PC-3 (cell line): ENCODE measurements around the gene SFT2D2. TPM values are rescaled to one million over a fixed set of nuclear protein-coding genes. Genes with fewer than 3 reads are reported as not detected.

ENCODE experiments used
- ATAC-seq: fragments of 200-7000 bp; cut with Tn5 transposase; 2 replicates; pipeline ENCODE4 v1.9.1; 2020; ENCODE audit warnings: mild to moderate bottlenecking, moderate library complexity
- BruUV-seq: library from RNA; stranded (reverse); fragments of 400-500 nt; replicated peaks from 2 replicates; lab custom pipeline; 2021; lab: Mats Ljungman, UMichigan
- CTCF ChIA-PET: fragments of 300-600 bp; sonication (Branson Sonifier 250); formaldehyde crosslinking; loops from one replicate; lab custom pipeline; 2022; ENCODE audit warnings: antibody characterized with exemption; lab: Charles Lee
- POLR2A ChIA-PET: fragments of 300-600 bp; sonication (Branson Sonifier 250); formaldehyde crosslinking; loops from one replicate; lab custom pipeline; 2022; ENCODE audit warnings: antibody characterized with exemption; ENCODE audit not compliant: unreplicated experiment; lab: Charles Lee
- DNase-seq: peaks from one replicate; pipeline ENCODE4 v3.0.0-alpha.2; 2015
- H2AFZ ChIP-seq: fragments of 300-600 bp; sonication (generic); 2 replicates; pipeline ENCODE4 v1.6.0; 2016; ENCODE audit warnings: antibody characterized with exemption, low read length
- H3F3A ChIP-seq: fragments of 300-600 bp; sonication (generic); one replicate; pipeline ENCODE4 v1.6.0; 2017; ENCODE audit warnings: antibody characterized with exemption, low read length, control low read depth, mild to moderate bottlenecking; ENCODE audit not compliant: unreplicated experiment
- H3K27ac ChIP-seq: fragments of 300-600 bp; sonication (generic); 2 replicates; pipeline ENCODE4 v1.5.1; 2016; ENCODE audit warnings: mild to moderate bottlenecking, low read length
- H3K27me3 ChIP-seq: fragments of 300-600 bp; sonication (generic); 2 replicates; pipeline ENCODE4 v1.6.1; 2016; ENCODE audit warnings: low read length, mixed read lengths
- H3K36me3 ChIP-seq: fragments of 300-600 bp; sonication (generic); 2 replicates; pipeline ENCODE4 v1.6.1; 2016; ENCODE audit warnings: low read depth, mixed run types, low read length, mixed read lengths
- H3K4me1 ChIP-seq: fragments of 300-600 bp; sonication (generic); 2 replicates; pipeline ENCODE4 v1.5.1; 2016; ENCODE audit warnings: low read length; ENCODE audit not compliant: insufficient read depth
- H3K4me2 ChIP-seq: fragments of 300-600 bp; sonication (generic); 2 replicates; pipeline ENCODE4 v1.6.0; 2016; ENCODE audit warnings: low read length
- H3K4me3 ChIP-seq: fragments of 300-600 bp; sonication (generic); 2 replicates; pipeline ENCODE4 v1.5.1; 2016; ENCODE audit warnings: mild to moderate bottlenecking, low read length, mixed read lengths
- H3K79me2 ChIP-seq: fragments of 300-600 bp; sonication (generic); 2 replicates; pipeline ENCODE4 v1.6.1; 2017; ENCODE audit warnings: low read length, mixed read lengths
- H3K9ac ChIP-seq: fragments of 300-600 bp; sonication (generic); 2 replicates; pipeline ENCODE4 v1.6.0; 2016; ENCODE audit warnings: mild to moderate bottlenecking, low read length
- H3K9me2 ChIP-seq: fragments of 300-600 bp; sonication (generic); replicated peaks from 2 replicates; pipeline ENCODE4 v1.6.1; 2016; ENCODE audit warnings: mixed run types, low read length, mixed read lengths
- H3K9me3 ChIP-seq: fragments of 300-600 bp; sonication (generic); 2 replicates; pipeline ENCODE4 v1.6.1; 2016; ENCODE audit warnings: low read length, mixed read lengths
- H4K20me1 ChIP-seq: fragments of 300-600 bp; sonication (generic); 2 replicates; pipeline ENCODE4 v1.6.1; 2016; ENCODE audit warnings: low read length, mixed read lengths
- EZH2 ChIP-seq: fragments of 300-600 bp; sonication (generic); IDR thresholded peaks from one replicate; pipeline ENCODE4 v1.6.1; 2017; ENCODE audit warnings: antibody characterized with exemption, mild to moderate bottlenecking, low read length; ENCODE audit not compliant: unreplicated experiment
- EZH2phosphoT487 ChIP-seq: fragments of 300-600 bp; sonication (generic); IDR thresholded peaks from 2 replicates; pipeline ENCODE4 v1.6.1; 2018; ENCODE audit warnings: mild to moderate bottlenecking, antibody characterized with exemption, low read length, borderline replicate concordance
- intact Hi-C: fragments of 100-400 bp; cut with micrococcal nuclease; formaldehyde crosslinking; loops from 2 replicates; pipeline ENCODE4 v1.9.0; 2023
- total RNA-seq: library from RNA; depleted of rRNA; stranded (reverse); fragments of >200 nt; gene quantifications from 2 replicates; pipeline ENCODE4 v1.2.3, GENCODE V29; 2014
- TF ChIP-seq, protein P1 (sequence below): fragments of 300-600 bp; sonication (generic); conservative IDR thresholded peaks from 2 replicates; pipeline ENCODE4 v1.5.1; 2017; ENCODE audit warnings: antibody characterized with exemption, low read depth, mild to moderate bottlenecking, low read length

The SFT2D2 gene
- total RNA-seq, 1 experiment from 2014 or later, result 38.7 TPM

GRCh38 chr1:168243636-168244212 lies 17.9 kb downstream of the SFT2D2 start:
- Histone ChIP-seq H3K9me2 (no peaks in the 10 kb centered on the region), H3K4me2 (no peak overlapping the region), H3K79me2 (no peaks in the 10 kb centered on the region), H3K4me1 (no peaks in the 10 kb centered on the region), H2AFZ (no peak overlapping the region), H3F3A (no peaks in the 10 kb centered on the region), H3K9ac (no peak overlapping the region), H3K36me3 (peaks cover 43% of the 10 kb centered on the region), H3K27ac (no peak overlapping the region), H3K9me3 (no peaks in the 10 kb centered on the region), H4K20me1 (no peaks in the 10 kb centered on the region), H3K27me3 (no peaks in the 10 kb centered on the region), H3K4me3 (no peak overlapping the region)
- intact Hi-C loops, result no loop called here
- ChIA-PET POLR2A (no interaction called here), CTCF (no interaction called here)
- no TSS peak for BruUV-seq
- DNase-seq (no peak), ATAC-seq (no peak)
- TF ChIP-seq EZH2, result no peak
- TF ChIP-seq, protein P1, sequence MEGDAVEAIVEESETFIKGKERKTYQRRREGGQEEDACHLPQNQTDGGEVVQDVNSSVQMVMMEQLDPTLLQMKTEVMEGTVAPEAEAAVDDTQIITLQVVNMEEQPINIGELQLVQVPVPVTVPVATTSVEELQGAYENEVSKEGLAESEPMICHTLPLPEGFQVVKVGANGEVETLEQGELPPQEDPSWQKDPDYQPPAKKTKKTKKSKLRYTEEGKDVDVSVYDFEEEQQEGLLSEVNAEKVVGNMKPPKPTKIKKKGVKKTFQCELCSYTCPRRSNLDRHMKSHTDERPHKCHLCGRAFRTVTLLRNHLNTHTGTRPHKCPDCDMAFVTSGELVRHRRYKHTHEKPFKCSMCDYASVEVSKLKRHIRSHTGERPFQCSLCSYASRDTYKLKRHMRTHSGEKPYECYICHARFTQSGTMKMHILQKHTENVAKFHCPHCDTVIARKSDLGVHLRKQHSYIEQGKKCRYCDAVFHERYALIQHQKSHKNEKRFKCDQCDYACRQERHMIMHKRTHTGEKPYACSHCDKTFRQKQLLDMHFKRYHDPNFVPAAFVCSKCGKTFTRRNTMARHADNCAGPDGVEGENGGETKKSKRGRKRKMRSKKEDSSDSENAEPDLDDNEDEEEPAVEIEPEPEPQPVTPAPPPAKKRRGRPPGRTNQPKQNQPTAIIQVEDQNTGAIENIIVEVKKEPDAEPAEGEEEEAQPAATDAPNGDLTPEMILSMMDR, result no peak
- no peak for TF ChIP-seq EZH2phosphoT487

- H3K27me3 ChIP-seq, result no peaks in the 10 kb centered on the region
- no peaks in the 10 kb centered on the region for H4K20me1 ChIP-seq
- H3K27ac ChIP-seq, result no peak overlapping the region
- H3K4me1 ChIP-seq, result no peaks in the 10 kb centered on the region
- no peak overlapping the region for H3K9ac ChIP-seq
- no peak overlapping the region for H2AFZ ChIP-seq
- POLR2A ChIA-PET, result no interaction called here
- BruUV-seq, result no TSS peak
- H3K36me3 ChIP-seq, result peaks cover 43% of the 10 kb centered on the region
- H3K4me3 ChIP-seq, result no peak overlapping the region
- ATAC-seq (no peak), DNase-seq (no peak)
- intact Hi-C loops, result no loop called here
- CTCF ChIA-PET, result no interaction called here
- H3K9me2 ChIP-seq, result no peaks in the 10 kb centered on the region
- H3K4me2 ChIP-seq, result no peak overlapping the region
- H3K9me3 ChIP-seq, result no peaks in the 10 kb centered on the region
- TF ChIP-seq, protein P1, result no peak
- TF ChIP-seq EZH2 (no peak), EZH2phosphoT487 (no peak)
- no peaks in the 10 kb centered on the region for H3F3A ChIP-seq
- H3K79me2 ChIP-seq, result peaks cover 7% of the 10 kb centered on the region; the same call in 1 of the 2 replicates
Measured at GRCh38 chr1:168245042-168245441, 19.2 kb downstream of the SFT2D2 start.

DNA sequence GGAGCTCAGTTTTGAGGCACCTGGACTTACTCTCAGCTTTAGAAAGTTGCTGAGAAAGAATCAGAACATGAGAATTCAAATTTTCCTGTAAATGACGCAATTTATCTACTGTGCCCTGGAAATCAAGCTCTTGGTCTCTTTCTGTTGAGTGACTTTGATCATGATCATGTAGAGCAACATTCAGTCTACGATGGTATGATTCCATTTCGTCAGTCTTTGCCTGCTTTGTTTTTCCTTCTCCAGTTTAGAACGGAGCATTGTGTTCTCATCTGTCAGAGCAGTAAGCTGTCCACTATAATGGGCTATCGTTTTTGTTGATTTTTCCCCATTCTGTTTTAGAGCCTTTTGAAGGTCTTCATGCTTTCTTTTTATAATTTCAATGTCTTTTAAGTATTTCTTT lies 20.7 kb downstream of the SFT2D2 start:
- POLR2A ChIA-PET, result no interaction called here
- no peak for ATAC-seq
- CTCF ChIA-PET, result interaction anchor here (0.8 kb wide), 1 partner anchor 75 kb away, joined by 3 read pairs; no protein-coding TSS in a partner anchor

More for the DNA sequence above, 20.7 kb downstream of the SFT2D2 start:
- Histone ChIP-seq H3K4me3 (no peak overlapping the region), H3F3A (no peaks in the 10 kb centered on the region), H3K4me1 (no peaks in the 10 kb centered on the region), H3K79me2 (peaks cover 9% of the 10 kb centered on the region; the same call in 1 of the 2 replicates), H3K27ac (no peak overlapping the region), H4K20me1 (no peaks in the 10 kb centered on the region), H2AFZ (no peak overlapping the region), H3K4me2 (no peak overlapping the region), H3K9me2 (no peaks in the 10 kb centered on the region), H3K9ac (no peak overlapping the region), H3K36me3 (peaks cover 50% of the 10 kb centered on the region), H3K27me3 (no peaks in the 10 kb centered on the region), H3K9me3 (no peaks in the 10 kb centered on the region)
- TF ChIP-seq, protein P1, result no peak
- TF ChIP-seq EZH2, result no peak
- TF ChIP-seq EZH2phosphoT487, result no peak
- no peak for DNase-seq
- BruUV-seq, result no TSS peak
- intact Hi-C loops, result no loop called here
